H1 (cell line): ENCODE results near the gene GTF2A1.

ENCODE experiments used
- TF ChIP-seq, protein P1 (sequence below): IDR thresholded peaks from 2 replicates; pipeline ENCODE4 v1.6.1; 2012; ENCODE audit warnings: inconsistent platforms
- TF ChIP-seq, protein P2 (sequence below), 3 experiments: IDR thresholded peaks; 1 replicate in 2 of 3; 2 replicates in 1 of 3; pipeline versions ENCODE4 v1.5.1 to v1.6.1; 2011; ENCODE audit warnings: low read length in 3 of 3, mild to moderate bottlenecking in 3 of 3, inconsistent platforms in 2 of 3, low read depth in 1 of 3, moderate library complexity in 1 of 3; ENCODE audit not compliant: insufficient read depth in 1 of 3; ENCODE audit errors: control extremely low read depth in 1 of 3

DNA sequence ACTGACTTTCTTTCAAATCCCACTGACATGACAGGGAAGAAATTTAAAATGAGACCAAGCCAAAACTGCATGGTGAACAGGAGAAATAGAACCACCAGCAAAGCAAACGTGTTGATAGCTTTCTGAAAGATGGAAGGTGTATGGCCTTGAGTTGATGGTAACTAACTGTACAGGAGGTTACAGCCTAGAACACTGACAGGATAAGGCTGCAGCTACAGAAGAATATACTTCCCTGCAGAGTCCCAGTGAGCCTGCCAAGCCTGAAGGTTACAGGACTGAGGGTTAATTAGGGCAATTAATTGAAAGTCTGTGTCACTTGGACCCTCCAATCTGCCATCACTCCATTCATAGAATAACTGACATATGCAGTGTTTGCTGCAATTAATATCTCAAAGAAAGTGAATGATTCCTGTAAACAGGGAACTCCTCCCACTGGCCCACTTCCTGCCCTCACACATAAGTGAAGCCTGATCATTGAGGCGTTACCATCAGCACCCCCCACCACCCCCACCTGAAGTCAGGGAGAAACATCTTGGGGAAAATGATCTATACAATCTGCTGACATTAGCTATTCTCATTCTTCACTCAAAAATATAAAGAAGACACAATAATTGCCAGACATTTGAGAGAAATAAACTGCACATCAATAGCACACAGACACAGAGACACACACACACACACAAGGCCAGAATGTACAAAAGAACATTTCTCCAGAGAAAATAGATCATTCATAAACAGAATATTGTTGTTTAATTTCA is 73.4 kb downstream of the GTF2A1 start:
- TF ChIP-seq, protein P1, sequence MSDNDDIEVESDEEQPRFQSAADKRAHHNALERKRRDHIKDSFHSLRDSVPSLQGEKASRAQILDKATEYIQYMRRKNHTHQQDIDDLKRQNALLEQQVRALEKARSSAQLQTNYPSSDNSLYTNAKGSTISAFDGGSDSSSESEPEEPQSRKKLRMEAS: no peak
- TF ChIP-seq, protein P2, sequence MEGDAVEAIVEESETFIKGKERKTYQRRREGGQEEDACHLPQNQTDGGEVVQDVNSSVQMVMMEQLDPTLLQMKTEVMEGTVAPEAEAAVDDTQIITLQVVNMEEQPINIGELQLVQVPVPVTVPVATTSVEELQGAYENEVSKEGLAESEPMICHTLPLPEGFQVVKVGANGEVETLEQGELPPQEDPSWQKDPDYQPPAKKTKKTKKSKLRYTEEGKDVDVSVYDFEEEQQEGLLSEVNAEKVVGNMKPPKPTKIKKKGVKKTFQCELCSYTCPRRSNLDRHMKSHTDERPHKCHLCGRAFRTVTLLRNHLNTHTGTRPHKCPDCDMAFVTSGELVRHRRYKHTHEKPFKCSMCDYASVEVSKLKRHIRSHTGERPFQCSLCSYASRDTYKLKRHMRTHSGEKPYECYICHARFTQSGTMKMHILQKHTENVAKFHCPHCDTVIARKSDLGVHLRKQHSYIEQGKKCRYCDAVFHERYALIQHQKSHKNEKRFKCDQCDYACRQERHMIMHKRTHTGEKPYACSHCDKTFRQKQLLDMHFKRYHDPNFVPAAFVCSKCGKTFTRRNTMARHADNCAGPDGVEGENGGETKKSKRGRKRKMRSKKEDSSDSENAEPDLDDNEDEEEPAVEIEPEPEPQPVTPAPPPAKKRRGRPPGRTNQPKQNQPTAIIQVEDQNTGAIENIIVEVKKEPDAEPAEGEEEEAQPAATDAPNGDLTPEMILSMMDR (IDR thresholded peaks at IDR 0.05; ENCODE audit: control extremely low read depth in 1 of 3, insufficient read depth in 1 of 3, low read depth in 1 of 3, low read length in 3 of 3): no peak
